ENCODE measurements around the gene LPAR1. TPM values are rescaled to one million over a fixed set of nuclear protein-coding genes. Genes with fewer than 3 reads are reported as not detected.

The LPAR1 gene
- total and polyA plus RNA-seq, 9 of the 15 experiments (the other 6 are each of a cell fraction or from before 2014, with no cell fraction given): 0.13 TPM; not detected in 8

DNA sequence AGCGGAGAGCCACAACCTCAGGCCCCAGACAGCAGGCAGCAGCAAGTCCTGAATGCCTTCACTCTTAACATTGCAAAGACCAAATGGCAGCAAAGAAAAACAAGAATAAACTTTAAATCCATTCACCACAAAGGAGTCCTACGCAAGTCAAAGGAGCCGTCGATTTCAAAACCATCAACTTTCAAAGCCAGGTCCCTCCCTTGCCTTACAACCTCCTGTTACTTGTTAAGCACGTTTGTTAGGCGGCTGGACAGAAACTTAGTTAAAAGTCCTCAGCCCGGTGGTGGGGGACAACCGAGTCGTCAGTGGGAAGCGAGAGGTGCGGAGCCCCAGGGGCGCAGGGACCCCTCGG, 938 bp downstream of the LPAR1 start:
- H3K27ac ChIP-seq (ENCODE audit: extremely low read depth, low read depth, low read length): no peak overlapping the region
- H3K9ac ChIP-seq (ENCODE audit: insufficient read depth in 1 of 2, low read depth in 2 of 2, low read length in 2 of 2): no peak overlapping the region
- ATAC-seq (no peak), DNase-seq (ENCODE audit: extremely low read depth in 1 of 4, low spot score in 3 of 4) (no peak), FAIRE-seq (no peak)
- ChIA-PET POLR2A (no interaction called here), CTCF (ENCODE audit: low intra/inter-chr PET ratio) (no interaction called here)
- intact Hi-C loops (cut with micrococcal nuclease): no loop called here
- H3K4me1 ChIP-seq (replicated peaks in 1 of 2; ENCODE audit: control insufficient read depth in 2 of 2, insufficient read depth in 2 of 2, low read length in 2 of 2): no peaks in the 10 kb centered on the region; a peak in 1 of 5 replicates
- in situ Hi-C loops (cut with MboI): no loop called here
- BruUV-seq (replicated peaks): no TSS peak
- no peaks in the 10 kb centered on the region for H4K20me1 ChIP-seq (replicated peaks; ENCODE audit: control insufficient read depth, insufficient read depth, low read length)
- 5% methylated on average over 13 of the region's 13 CpGs for WGBS (ENCODE audit: insufficient coverage, low coverage, missing lambda C conversion rate)
- H3K9me1 ChIP-seq (ENCODE audit: control insufficient read depth, insufficient read depth, low read length): no peaks in the 10 kb centered on the region
- H3K4me3 ChIP-seq: no peak overlapping the region
- H3K9me3 ChIP-seq (replicated peaks; ENCODE audit: control insufficient read depth, insufficient read depth, low read depth, low read length): no peaks in the 10 kb centered on the region; the same call in 1 of the 2 replicates
- H2AFZ ChIP-seq (ENCODE audit: low read depth, low read length): no peak overlapping the region
- TF ChIP-seq HSF4 (CRISPR knock-in tag; IDR thresholded peaks at IDR 0.05; ENCODE audit: borderline replicate concordance): no peak
- no peak overlapping the region for H3K4me2 ChIP-seq (ENCODE audit: insufficient read depth, low read length)
- H3K79me2 ChIP-seq (ENCODE audit: control insufficient read depth, insufficient read depth, low read length): no peaks in the 10 kb centered on the region
- no peaks in the 10 kb centered on the region for H3K27me3 ChIP-seq (ENCODE audit: control insufficient read depth in 2 of 2, insufficient read depth in 2 of 2, low read length in 2 of 2)
- H3K36me3 ChIP-seq (ENCODE audit: control insufficient read depth, insufficient read depth, low read length): no peaks in the 10 kb centered on the region

DNA sequence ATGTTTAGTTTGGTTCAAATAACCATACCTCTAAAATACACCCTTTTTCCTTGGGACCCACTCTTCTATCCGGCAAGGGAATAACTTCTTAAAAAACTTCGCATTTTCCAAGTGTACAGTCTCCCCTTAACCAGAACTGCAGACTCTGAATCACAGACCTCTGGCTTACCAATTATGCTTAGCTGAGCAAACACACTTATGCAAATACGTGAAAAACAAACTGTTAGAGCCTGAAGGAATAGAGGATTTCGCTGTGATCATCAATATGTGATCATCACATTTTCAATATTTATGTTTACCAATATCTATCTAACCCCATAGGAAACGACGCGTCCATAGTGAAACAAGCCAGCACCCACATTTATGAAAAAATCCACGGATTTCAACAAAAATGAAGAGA, 1.3 kb downstream of the LPAR1 start:
- Histone ChIP-seq H3K9me3 (replicated peaks; ENCODE audit: control insufficient read depth, insufficient read depth, low read depth, low read length) (no peaks in the 10 kb centered on the region; the same call in 1 of the 2 replicates), H3K36me3 (ENCODE audit: control insufficient read depth, insufficient read depth, low read length) (no peaks in the 10 kb centered on the region), H4K20me1 (replicated peaks; ENCODE audit: control insufficient read depth, insufficient read depth, low read length) (no peaks in the 10 kb centered on the region), H3K4me1 (replicated peaks in 1 of 2; ENCODE audit: control insufficient read depth in 2 of 2, insufficient read depth in 2 of 2, low read length in 2 of 2) (no peaks in the 10 kb centered on the region; a peak in 1 of 5 replicates), H3K27me3 (ENCODE audit: control insufficient read depth in 2 of 2, insufficient read depth in 2 of 2, low read length in 2 of 2) (no peaks in the 10 kb centered on the region), H3K9me1 (ENCODE audit: control insufficient read depth, insufficient read depth, low read length) (no peaks in the 10 kb centered on the region), H3K9ac (ENCODE audit: insufficient read depth in 1 of 2, low read depth in 2 of 2, low read length in 2 of 2) (no peak overlapping the region), H3K79me2 (ENCODE audit: control insufficient read depth, insufficient read depth, low read length) (no peaks in the 10 kb centered on the region), H3K27ac (ENCODE audit: extremely low read depth, low read depth, low read length) (no peak overlapping the region), H2AFZ (ENCODE audit: low read depth, low read length) (no peak overlapping the region), H3K4me3 (no peak overlapping the region), H3K4me2 (ENCODE audit: insufficient read depth, low read length) (no peak overlapping the region)
- in situ Hi-C loops (cut with MboI) (no loop called here), intact Hi-C loops (cut with micrococcal nuclease) (no loop called here)
- ATAC-seq: no peak
- no peak for FAIRE-seq
- BruUV-seq (replicated peaks): no TSS peak
- CTCF ChIA-PET (ENCODE audit: low intra/inter-chr PET ratio): no interaction called here
- DNase-seq (ENCODE audit: extremely low read depth in 1 of 4, low spot score in 3 of 4): no peak
- POLR2A ChIA-PET: no interaction called here
- 20% methylated on average over 8 of the region's 8 CpGs for WGBS (ENCODE audit: insufficient coverage, low coverage, missing lambda C conversion rate)
- TF ChIP-seq, protein P1, sequence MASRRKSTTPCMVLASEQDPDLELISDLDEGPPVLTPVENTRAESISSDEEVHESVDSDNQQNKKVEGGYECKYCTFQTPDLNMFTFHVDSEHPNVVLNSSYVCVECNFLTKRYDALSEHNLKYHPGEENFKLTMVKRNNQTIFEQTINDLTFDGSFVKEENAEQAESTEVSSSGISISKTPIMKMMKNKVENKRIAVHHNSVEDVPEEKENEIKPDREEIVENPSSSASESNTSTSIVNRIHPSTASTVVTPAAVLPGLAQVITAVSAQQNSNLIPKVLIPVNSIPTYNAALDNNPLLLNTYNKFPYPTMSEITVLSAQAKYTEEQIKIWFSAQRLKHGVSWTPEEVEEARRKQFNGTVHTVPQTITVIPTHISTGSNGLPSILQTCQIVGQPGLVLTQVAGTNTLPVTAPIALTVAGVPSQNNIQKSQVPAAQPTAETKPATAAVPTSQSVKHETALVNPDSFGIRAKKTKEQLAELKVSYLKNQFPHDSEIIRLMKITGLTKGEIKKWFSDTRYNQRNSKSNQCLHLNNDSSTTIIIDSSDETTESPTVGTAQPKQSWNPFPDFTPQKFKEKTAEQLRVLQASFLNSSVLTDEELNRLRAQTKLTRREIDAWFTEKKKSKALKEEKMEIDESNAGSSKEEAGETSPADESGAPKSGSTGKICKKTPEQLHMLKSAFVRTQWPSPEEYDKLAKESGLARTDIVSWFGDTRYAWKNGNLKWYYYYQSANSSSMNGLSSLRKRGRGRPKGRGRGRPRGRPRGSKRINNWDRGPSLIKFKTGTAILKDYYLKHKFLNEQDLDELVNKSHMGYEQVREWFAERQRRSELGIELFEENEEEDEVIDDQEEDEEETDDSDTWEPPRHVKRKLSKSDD (conservative IDR thresholded peaks at IDR 0.05; ENCODE audit: low read length): no peak
- TF ChIP-seq ZC3H8 (IDR thresholded peaks at IDR 0.05) (no peak), NFE2 (IDR thresholded peaks at IDR 0.05; ENCODE audit: low read depth) (no peak), CSDE1 (IDR thresholded peaks at IDR 0.05) (no peak), E2F4 (CRISPR knock-in tag; IDR thresholded peaks at IDR 0.05; ENCODE audit: low read depth) (no peak), ZNF146 (CRISPR knock-in tag; IDR thresholded peaks at IDR 0.05; ENCODE audit: unreplicated experiment) (no peak), SIRT6 (IDR thresholded peaks at IDR 0.05; ENCODE audit: low read depth, low read length) (no peak), ZNF184 (CRISPR knock-in tag; IDR thresholded peaks at IDR 0.05) (no peak)
- TF ChIP-seq, protein P2, sequence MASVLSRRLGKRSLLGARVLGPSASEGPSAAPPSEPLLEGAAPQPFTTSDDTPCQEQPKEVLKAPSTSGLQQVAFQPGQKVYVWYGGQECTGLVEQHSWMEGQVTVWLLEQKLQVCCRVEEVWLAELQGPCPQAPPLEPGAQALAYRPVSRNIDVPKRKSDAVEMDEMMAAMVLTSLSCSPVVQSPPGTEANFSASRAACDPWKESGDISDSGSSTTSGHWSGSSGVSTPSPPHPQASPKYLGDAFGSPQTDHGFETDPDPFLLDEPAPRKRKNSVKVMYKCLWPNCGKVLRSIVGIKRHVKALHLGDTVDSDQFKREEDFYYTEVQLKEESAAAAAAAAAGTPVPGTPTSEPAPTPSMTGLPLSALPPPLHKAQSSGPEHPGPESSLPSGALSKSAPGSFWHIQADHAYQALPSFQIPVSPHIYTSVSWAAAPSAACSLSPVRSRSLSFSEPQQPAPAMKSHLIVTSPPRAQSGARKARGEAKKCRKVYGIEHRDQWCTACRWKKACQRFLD (CRISPR knock-in tag; IDR thresholded peaks at IDR 0.05): no peak

Measured in K562 (cell line).